SK-N-SH (cell line): ENCODE results near the gene EIF4E1B.

ENCODE experiments used
- FOSL2 ChIP-seq: IDR thresholded peaks from 2 replicates; pipeline ENCODE4 v1.4.0; 2012; ENCODE audit warnings: low read depth, mild to moderate bottlenecking, moderate library complexity, borderline replicate concordance
- FOXM1 ChIP-seq: IDR thresholded peaks from 2 replicates; pipeline ENCODE4 v1.4.0; 2012; ENCODE audit warnings: low read depth, mild to moderate bottlenecking
- GABPA ChIP-seq: IDR thresholded peaks from 2 replicates; pipeline ENCODE4 v1.4.0; 2012; ENCODE audit warnings: low read depth, mild to moderate bottlenecking
- GATA2 ChIP-seq: sonication (generic); formaldehyde crosslinking; IDR thresholded peaks from 2 replicates; pipeline ENCODE4 v1.5.0; 2020; ENCODE audit warnings: mild to moderate bottlenecking, missing genetic modification reagents
- NRF1 ChIP-seq: IDR thresholded peaks from 2 replicates; pipeline ENCODE4 v1.6.1; 2012; ENCODE audit warnings: low read depth, mild to moderate bottlenecking, low read length
- POLR2AphosphoS5 ChIP-seq: IDR thresholded peaks from 2 replicates; pipeline ENCODE4 v1.6.1; 2012; ENCODE audit warnings: low read depth, low read length
- RAD21 ChIP-seq: IDR thresholded peaks from 2 replicates; pipeline ENCODE4 v1.6.1; 2012; ENCODE audit warnings: mild to moderate bottlenecking, low read length
- TCF12 ChIP-seq: IDR thresholded peaks from 2 replicates; pipeline ENCODE4 v1.4.0; 2012
- YY1 ChIP-seq: IDR thresholded peaks from 2 replicates; pipeline ENCODE4 v1.4.0; 2012; ENCODE audit warnings: low read depth, mild to moderate bottlenecking
- TF ChIP-seq, protein P1 (sequence below): fragments of 200-600 bp; sonication (generic); IDR thresholded peaks from 2 replicates; pipeline ENCODE4 v1.6.1; 2017; ENCODE audit warnings: antibody characterized with exemption, mild to moderate bottlenecking, moderate library complexity
- TF ChIP-seq, protein P2 (sequence below): fragments of 150-350 bp; IDR thresholded peaks from 2 replicates; pipeline ENCODE4 v1.6.1; 2017; ENCODE audit warnings: antibody characterized with exemption, low read length, low read depth, borderline replicate concordance

DNA sequence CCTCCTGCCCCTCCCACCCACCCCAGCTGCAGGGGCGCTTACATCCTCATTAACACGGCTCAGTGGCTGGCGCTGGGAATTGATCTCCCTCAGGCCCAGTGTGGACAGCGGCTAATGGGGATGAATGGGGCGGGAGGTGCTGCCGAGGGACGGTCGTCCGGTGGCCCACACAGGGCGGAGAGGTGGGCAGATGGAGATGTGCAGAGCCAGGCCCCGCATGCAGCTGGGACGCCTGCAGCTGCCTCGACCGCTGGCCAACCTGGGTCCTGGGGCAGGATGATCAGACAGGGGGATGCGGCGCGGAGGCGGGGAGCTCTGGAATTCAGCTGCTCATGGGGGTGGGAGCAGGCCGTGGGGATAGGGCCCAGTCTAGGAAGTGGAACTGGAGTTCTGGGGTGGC lies 34.4 kb downstream of the EIF4E1B start:
- TF ChIP-seq, protein P1, sequence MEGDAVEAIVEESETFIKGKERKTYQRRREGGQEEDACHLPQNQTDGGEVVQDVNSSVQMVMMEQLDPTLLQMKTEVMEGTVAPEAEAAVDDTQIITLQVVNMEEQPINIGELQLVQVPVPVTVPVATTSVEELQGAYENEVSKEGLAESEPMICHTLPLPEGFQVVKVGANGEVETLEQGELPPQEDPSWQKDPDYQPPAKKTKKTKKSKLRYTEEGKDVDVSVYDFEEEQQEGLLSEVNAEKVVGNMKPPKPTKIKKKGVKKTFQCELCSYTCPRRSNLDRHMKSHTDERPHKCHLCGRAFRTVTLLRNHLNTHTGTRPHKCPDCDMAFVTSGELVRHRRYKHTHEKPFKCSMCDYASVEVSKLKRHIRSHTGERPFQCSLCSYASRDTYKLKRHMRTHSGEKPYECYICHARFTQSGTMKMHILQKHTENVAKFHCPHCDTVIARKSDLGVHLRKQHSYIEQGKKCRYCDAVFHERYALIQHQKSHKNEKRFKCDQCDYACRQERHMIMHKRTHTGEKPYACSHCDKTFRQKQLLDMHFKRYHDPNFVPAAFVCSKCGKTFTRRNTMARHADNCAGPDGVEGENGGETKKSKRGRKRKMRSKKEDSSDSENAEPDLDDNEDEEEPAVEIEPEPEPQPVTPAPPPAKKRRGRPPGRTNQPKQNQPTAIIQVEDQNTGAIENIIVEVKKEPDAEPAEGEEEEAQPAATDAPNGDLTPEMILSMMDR: no peak
- TF ChIP-seq YY1 (no peak), POLR2AphosphoS5 (no peak), FOXM1 (no peak), GABPA (no peak), TCF12 (no peak), GATA2 (CRISPR knock-in tag) (no peak), FOSL2 (no peak), NRF1 (no peak), RAD21 (no peak)
- TF ChIP-seq, protein P2, sequence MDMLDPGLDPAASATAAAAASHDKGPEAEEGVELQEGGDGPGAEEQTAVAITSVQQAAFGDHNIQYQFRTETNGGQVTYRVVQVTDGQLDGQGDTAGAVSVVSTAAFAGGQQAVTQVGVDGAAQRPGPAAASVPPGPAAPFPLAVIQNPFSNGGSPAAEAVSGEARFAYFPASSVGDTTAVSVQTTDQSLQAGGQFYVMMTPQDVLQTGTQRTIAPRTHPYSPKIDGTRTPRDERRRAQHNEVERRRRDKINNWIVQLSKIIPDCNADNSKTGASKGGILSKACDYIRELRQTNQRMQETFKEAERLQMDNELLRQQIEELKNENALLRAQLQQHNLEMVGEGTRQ: no peak
